Ishikawa (cell line): ENCODE data around the gene STX1B.

Experiments used
- CEBPB ChIP-seq: IDR thresholded peaks from 2 replicates; pipeline ENCODE4 v1.6.1; 2012
- CREB1 ChIP-seq: IDR thresholded peaks from 2 replicates; pipeline ENCODE4 v1.6.1; 2012; ENCODE audit warnings: low read depth
- EGR1 ChIP-seq: IDR thresholded peaks from 2 replicates; pipeline ENCODE4 v1.6.1; 2012
- EP300 ChIP-seq: IDR thresholded peaks from 2 replicates; pipeline ENCODE4 v1.6.1; 2012; ENCODE audit warnings: borderline replicate concordance
- FOXM1 ChIP-seq: IDR thresholded peaks from 2 replicates; pipeline ENCODE4 v1.6.1; 2012; ENCODE audit warnings: low read depth, borderline replicate concordance
- NFIC ChIP-seq: IDR thresholded peaks from 2 replicates; pipeline ENCODE4 v1.6.1; 2012
- RAD21 ChIP-seq: IDR thresholded peaks from 2 replicates; pipeline ENCODE4 v1.6.1; 2012; ENCODE audit warnings: low read depth
- TAF1 ChIP-seq: IDR thresholded peaks from 2 replicates; pipeline ENCODE4 v1.6.1; 2012; ENCODE audit warnings: low read depth, mild to moderate bottlenecking
- TCF12 ChIP-seq: IDR thresholded peaks from 2 replicates; pipeline ENCODE4 v1.6.1; 2012; ENCODE audit warnings: low read depth
- TEAD4 ChIP-seq: IDR thresholded peaks from 2 replicates; pipeline ENCODE4 v1.6.1; 2012
- YY1 ChIP-seq: IDR thresholded peaks from 2 replicates; pipeline ENCODE4 v1.6.1; 2012; ENCODE audit warnings: low read depth
- ZBTB7A ChIP-seq: IDR thresholded peaks from 2 replicates; pipeline ENCODE4 v1.6.1; 2012; ENCODE audit warnings: low read depth
- TF ChIP-seq, protein P1 (sequence below): IDR thresholded peaks from 2 replicates; pipeline ENCODE4 v1.6.1; 2012
- TF ChIP-seq, protein P2 (sequence below): IDR thresholded peaks from 2 replicates; pipeline ENCODE4 v1.6.1; 2012; ENCODE audit warnings: low read depth, mild to moderate bottlenecking
- TF ChIP-seq, protein P3 (sequence below): IDR thresholded peaks from 2 replicates; pipeline ENCODE4 v1.6.1; 2012

The STX1B gene

GRCh38 chr16:31003744-31004143 lies 6.7 kb downstream of the STX1B start:
- TF ChIP-seq ZBTB7A, result no peak
- TF ChIP-seq, protein P1, sequence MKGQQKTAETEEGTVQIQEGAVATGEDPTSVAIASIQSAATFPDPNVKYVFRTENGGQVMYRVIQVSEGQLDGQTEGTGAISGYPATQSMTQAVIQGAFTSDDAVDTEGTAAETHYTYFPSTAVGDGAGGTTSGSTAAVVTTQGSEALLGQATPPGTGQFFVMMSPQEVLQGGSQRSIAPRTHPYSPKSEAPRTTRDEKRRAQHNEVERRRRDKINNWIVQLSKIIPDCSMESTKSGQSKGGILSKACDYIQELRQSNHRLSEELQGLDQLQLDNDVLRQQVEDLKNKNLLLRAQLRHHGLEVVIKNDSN, result no peak
- TF ChIP-seq EP300, result no peak
- TF ChIP-seq CEBPB, result no peak
- no peak for TF ChIP-seq CREB1
- no peak for TF ChIP-seq NFIC
- TF ChIP-seq, protein P2, sequence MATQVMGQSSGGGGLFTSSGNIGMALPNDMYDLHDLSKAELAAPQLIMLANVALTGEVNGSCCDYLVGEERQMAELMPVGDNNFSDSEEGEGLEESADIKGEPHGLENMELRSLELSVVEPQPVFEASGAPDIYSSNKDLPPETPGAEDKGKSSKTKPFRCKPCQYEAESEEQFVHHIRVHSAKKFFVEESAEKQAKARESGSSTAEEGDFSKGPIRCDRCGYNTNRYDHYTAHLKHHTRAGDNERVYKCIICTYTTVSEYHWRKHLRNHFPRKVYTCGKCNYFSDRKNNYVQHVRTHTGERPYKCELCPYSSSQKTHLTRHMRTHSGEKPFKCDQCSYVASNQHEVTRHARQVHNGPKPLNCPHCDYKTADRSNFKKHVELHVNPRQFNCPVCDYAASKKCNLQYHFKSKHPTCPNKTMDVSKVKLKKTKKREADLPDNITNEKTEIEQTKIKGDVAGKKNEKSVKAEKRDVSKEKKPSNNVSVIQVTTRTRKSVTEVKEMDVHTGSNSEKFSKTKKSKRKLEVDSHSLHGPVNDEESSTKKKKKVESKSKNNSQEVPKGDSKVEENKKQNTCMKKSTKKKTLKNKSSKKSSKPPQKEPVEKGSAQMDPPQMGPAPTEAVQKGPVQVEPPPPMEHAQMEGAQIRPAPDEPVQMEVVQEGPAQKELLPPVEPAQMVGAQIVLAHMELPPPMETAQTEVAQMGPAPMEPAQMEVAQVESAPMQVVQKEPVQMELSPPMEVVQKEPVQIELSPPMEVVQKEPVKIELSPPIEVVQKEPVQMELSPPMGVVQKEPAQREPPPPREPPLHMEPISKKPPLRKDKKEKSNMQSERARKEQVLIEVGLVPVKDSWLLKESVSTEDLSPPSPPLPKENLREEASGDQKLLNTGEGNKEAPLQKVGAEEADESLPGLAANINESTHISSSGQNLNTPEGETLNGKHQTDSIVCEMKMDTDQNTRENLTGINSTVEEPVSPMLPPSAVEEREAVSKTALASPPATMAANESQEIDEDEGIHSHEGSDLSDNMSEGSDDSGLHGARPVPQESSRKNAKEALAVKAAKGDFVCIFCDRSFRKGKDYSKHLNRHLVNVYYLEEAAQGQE, result no peak
- no peak for TF ChIP-seq RAD21
- no peak for TF ChIP-seq EGR1
- TF ChIP-seq TAF1, result no peak
- no peak for TF ChIP-seq TCF12
- no peak for TF ChIP-seq TEAD4
- TF ChIP-seq YY1, result no peak
- TF ChIP-seq, protein P3, sequence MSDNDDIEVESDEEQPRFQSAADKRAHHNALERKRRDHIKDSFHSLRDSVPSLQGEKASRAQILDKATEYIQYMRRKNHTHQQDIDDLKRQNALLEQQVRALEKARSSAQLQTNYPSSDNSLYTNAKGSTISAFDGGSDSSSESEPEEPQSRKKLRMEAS, result no peak
- no peak for TF ChIP-seq FOXM1

- TF ChIP-seq, protein P2, result no peak
- TF ChIP-seq NFIC (no peak), ZBTB7A (no peak), CEBPB (no peak), TCF12 (no peak), CREB1 (no peak), RAD21 (no peak)
Measured at GRCh38 chr16:31002862-31003341, 7.5 kb downstream of the STX1B start.

DNA sequence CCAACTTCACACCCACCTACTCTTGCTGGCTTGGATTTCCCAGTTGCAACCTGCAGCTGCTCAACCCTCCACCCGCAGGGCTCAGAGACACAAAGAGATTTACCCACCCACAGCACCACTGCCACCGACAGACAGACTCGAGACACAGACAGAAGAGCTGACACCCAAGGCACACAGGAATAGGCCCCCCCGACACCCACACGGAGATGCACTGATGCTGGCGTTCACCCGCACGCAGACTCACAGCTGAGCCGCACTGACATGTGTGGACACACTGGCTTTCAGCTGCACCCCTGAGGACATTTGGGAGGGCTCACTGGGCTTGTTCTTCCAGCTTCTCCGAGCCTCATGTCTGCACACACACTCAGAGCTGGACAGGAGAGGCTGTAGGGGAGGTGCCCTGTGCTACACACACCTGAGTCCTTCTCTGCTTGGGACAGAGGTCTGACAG lies 8.2 kb downstream of the STX1B start:
- TF ChIP-seq CREB1 (no peak), YY1 (no peak), EP300 (no peak), TAF1 (no peak), FOXM1 (no peak), TCF12 (no peak), RAD21 (no peak), TEAD4 (no peak), ZBTB7A (no peak), EGR1 (no peak)
- TF ChIP-seq, protein P3, result no peak
- TF ChIP-seq, protein P1, result no peak

GRCh38 chr16:31001507-31002249 lies 8.8 kb downstream of the STX1B start:
- TF ChIP-seq, protein P1, result no peak
- TF ChIP-seq FOXM1 (no peak), YY1 (no peak), CEBPB (no peak), TCF12 (no peak), RAD21 (no peak), ZBTB7A (no peak), NFIC (no peak), TAF1 (no peak), CREB1 (no peak), TEAD4 (no peak), EP300 (no peak), EGR1 (no peak)
- TF ChIP-seq, protein P2, result no peak
- TF ChIP-seq, protein P3, result no peak
